IPS DF 6.9 (cell line): Measurements from ENCODE around the gene MTHFR.

Source experiments
- DNase-seq: peaks from one replicate; pipeline ENCODE4 v3.0.0-alpha.2; 2013; ENCODE audit warnings: low read depth, low spot score
- H3K27ac ChIP-seq: one replicate; pipeline ENCODE4 v1.5.1; 2013; ENCODE audit warnings: low read length, control low read depth
- H3K27me3 ChIP-seq: 2 replicates; pipeline ENCODE4 v1.6.1; 2013; ENCODE audit warnings: mild to moderate bottlenecking, low read length; ENCODE audit not compliant: control insufficient read depth, insufficient read depth
- H3K36me3 ChIP-seq: 2 replicates; pipeline ENCODE4 v1.6.1; 2013; ENCODE audit warnings: low read length; ENCODE audit not compliant: control insufficient read depth, insufficient read depth
- H3K4me1 ChIP-seq: 2 replicates; pipeline ENCODE4 v1.6.1; 2013; ENCODE audit warnings: low read length; ENCODE audit not compliant: control insufficient read depth, insufficient read depth
- H3K4me3 ChIP-seq: 2 replicates; pipeline ENCODE4 v1.5.1; 2013; ENCODE audit warnings: mild to moderate bottlenecking, low read length
- H3K9me3 ChIP-seq: 2 replicates; pipeline ENCODE4 v1.6.1; 2013; ENCODE audit warnings: low read length, inconsistent platforms; ENCODE audit not compliant: control insufficient read depth, insufficient read depth
- WGBS: extraction: QIAGEN DNeasy Blood & Tissue Kit; methylation state at CpG from one replicate; pipeline ENCODE4 v1.1.7; 2013; ENCODE audit warnings: mixed read lengths, missing lambda C conversion rate; ENCODE audit not compliant: insufficient read length, insufficient coverage; 5-methylcytosine and 5-hydroxymethylcytosine counted together

The MTHFR gene

DNA sequence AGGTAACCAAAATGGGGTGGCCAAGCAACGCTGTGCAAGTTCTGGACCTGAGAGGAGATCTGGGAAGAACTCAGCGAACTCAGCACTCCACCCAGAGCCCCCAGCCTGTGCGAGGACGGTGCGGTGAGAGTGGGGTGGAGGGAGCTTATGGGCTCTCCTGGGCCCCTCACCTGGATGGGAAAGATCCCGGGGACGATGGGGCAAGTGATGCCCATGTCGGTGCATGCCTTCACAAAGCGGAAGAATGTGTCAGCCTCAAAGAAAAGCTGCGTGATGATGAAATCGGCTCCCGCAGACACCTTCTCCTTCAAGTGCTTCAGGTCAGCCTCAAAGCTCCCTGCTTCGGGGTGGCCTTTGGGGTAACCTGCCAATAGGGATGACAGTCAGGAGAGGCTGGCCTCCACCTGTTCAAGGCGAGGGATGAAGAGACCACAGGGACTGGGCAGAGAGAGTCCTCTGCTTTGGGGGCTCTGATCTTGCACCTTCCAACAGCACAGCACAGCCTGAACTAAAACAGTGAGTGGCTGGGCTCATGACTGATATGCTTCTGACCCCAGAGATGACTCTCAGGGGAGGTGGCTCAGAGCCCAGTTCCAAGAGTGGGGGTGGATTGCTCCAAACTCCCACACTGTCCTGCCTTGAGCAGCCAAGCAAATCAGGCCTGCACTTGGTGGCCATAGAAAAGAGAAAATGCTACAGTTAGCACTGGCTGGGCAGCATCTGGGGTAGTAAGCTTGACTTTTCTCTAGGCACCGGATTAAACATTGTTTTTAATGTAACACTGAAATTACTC is 9.5 kb downstream of the MTHFR start:
- H3K27ac ChIP-seq, result no peak overlapping the region
- DNase-seq, result no peak
- H3K27me3 ChIP-seq, result no peaks in the 10 kb centered on the region
- no peak overlapping the region for H3K4me3 ChIP-seq
- no peaks in the 10 kb centered on the region for H3K4me1 ChIP-seq
- WGBS, result no CpG with 5 or more reads among the region's 15 CpGs
- no peaks in the 10 kb centered on the region for H3K9me3 ChIP-seq
- peaks cover 30% of the 10 kb centered on the region for H3K36me3 ChIP-seq

DNA sequence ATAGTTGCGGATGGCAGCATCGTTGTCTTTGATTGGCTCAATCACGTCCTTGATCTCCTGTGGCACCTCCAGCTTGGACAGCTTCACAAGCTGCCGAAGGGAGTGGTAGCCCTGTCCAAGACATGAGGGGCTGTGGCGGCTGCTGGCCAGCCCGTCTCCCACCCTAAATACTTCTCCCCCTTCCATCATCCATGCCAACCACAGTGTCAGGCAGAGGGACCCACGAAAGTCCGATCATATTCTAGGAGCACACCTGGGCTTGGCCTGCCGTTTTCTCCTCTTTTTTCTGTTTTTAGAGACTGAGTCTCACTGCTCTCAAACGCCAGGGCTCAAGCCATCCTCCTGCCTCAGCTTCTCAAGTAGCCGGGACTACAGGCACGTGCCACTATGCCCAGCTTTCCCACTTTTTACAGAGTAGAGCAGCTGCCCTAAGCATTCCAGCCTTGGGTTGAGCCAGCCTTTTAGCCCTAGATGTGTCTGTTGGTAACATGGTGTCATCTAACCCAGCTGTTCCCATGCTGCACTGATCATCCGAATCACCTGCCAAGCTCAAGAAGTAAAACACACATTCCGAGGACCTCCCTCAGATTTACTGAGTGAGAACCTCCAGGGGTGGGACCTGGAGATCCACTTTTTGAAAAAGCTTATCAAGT is 10.4 kb downstream of the MTHFR start:
- Histone ChIP-seq H3K27me3 (no peaks in the 10 kb centered on the region), H3K27ac (no peak overlapping the region), H3K4me1 (no peaks in the 10 kb centered on the region), H3K9me3 (no peaks in the 10 kb centered on the region), H3K36me3 (peaks cover 33% of the 10 kb centered on the region), H3K4me3 (no peak overlapping the region)
- WGBS, result no CpG with 5 or more reads among the region's 14 CpGs
- no peak for DNase-seq

DNA sequence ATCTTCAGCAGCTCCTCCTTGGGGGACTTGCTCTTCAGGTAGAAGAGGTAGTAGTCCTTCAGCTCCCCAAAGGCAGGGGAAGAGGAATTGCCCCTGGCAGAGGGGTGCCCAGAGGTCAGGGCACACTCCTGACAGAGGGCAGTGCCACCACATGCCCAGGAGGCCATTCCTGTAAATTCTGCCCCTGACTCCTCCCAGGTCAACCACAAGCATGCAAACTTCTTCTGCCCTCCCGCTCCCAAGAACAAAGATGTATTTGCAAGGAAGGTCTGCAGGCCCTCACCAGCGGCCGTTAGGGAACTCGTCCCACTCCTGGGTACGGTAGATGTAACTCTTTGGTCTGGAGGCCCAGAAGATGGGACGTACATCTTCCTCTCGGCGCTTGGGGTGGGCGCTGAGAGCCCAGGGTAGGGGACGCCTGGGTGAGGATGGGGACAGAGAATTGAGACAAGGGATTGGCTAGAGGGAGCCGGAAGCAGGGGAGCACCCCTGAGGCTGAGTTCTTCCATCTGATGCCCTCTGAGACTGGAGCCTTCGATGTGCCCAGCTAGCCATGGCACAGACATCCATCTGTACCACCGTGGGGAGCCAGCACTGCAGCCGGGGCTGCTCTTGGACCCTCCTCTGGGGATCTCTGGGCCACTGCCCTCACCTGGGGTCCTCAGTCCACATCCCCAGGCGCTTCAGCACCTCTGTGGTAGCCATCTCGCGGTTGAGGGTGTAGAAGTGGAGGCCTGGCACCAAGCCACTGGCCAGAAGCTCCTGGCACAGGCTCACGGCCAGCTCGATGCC is 11.1 kb downstream of the MTHFR start:
- no peak for DNase-seq
- no CpG with 5 or more reads among the region's 19 CpGs for WGBS
- Histone ChIP-seq H3K36me3 (peaks cover 34% of the 10 kb centered on the region), H3K9me3 (no peaks in the 10 kb centered on the region), H3K27ac (no peak overlapping the region), H3K27me3 (no peaks in the 10 kb centered on the region), H3K4me3 (no peak overlapping the region), H3K4me1 (no peaks in the 10 kb centered on the region)

DNA sequence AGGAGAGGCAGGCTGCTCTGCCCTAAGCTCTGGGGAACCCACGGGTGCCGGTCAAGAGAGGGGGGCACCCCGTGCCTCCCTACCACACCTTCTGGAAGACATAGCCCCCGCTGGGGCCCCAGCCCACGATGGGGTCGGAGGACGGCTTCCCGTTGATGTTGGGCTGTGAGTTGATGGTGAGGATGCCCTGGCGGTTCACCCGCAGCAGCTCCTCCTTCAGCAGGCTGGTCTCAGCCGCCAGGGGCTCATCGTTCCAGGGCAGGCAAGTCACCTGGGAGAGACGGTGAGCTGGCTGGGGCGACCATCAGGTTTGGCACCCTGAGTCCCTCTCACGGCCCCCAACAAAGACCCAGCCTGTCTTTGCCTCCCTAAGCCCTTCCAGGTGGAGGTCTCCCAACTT is 11.9 kb downstream of the MTHFR start:
- Histone ChIP-seq H3K4me1 (no peaks in the 10 kb centered on the region), H3K27me3 (no peaks in the 10 kb centered on the region), H3K36me3 (peaks cover 30% of the 10 kb centered on the region), H3K27ac (no peak overlapping the region), H3K4me3 (no peak overlapping the region), H3K9me3 (no peaks in the 10 kb centered on the region)
- DNase-seq, result no peak
- no CpG with 5 or more reads among the region's 15 CpGs for WGBS

DNA sequence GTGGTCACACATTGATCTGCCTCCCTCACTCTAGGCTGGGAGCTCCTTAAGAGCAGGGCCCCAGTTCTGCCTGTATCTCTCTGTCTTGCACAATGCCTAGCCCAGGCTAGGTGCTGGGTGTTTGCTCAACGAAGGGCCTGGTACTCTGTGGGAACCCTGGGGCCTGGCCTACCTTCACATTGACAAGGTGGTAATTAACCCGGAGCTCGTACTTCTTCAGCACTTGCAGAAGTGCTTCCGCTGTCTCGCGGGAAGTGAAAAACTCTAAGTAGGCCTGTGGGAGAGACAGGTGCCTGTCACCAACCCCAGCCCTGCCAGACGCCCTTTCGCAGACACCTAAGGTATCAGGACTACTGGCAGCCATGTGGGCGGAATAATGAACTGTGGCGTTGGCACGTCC is 13.7 kb downstream of the MTHFR start:
- Histone ChIP-seq H3K4me3 (no peak overlapping the region), H3K9me3 (no peaks in the 10 kb centered on the region), H3K27ac (no peak overlapping the region), H3K27me3 (no peaks in the 10 kb centered on the region), H3K4me1 (peaks cover 10% of the 10 kb centered on the region), H3K36me3 (peaks cover 30% of the 10 kb centered on the region)
- DNase-seq, result no peak
- no CpG with 5 or more reads among the region's 11 CpGs for WGBS

DNA sequence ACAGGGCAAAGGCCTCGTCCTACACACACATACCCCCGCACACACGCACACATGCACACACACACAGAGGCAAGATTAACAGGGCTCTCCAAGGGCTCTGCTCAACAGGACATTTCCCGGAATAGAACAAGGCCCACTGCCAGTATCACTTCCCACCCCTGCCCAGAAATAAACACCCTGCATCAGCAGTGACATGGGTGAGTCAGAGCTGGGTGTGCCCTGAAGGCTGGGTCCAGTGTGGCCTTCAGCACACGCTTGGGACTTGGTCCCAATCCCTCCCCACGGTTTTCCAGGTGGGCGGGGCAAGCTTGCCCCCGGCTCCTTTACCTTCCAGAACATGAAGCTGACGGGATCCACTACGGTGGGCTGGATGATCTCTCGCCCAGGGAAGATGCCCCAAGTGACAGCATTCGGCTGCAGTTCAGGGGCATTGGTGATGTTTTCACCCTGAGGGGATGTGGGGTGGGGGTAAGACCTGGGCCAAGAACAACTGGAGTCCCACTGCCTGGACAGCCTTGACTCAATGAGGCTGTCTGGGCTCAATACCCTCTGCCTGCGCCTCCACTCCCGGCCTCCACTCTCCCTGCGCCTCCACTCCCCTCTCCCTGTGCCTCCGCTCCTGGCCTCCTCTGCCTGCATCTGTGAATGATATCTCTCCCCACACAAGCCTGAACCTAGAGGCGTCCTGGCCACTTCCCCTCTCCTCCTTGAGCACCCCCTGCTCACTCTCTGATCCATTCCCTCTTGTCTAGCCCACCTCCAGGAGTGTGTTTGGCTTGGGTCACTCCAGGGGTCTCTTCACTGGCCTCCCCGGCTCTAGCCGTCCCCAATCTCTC is 14.7 kb downstream of the MTHFR start:
- H3K4me3 ChIP-seq, result no peak overlapping the region
- WGBS, result no CpG with 5 or more reads among the region's 19 CpGs
- no peak for DNase-seq

DNA sequence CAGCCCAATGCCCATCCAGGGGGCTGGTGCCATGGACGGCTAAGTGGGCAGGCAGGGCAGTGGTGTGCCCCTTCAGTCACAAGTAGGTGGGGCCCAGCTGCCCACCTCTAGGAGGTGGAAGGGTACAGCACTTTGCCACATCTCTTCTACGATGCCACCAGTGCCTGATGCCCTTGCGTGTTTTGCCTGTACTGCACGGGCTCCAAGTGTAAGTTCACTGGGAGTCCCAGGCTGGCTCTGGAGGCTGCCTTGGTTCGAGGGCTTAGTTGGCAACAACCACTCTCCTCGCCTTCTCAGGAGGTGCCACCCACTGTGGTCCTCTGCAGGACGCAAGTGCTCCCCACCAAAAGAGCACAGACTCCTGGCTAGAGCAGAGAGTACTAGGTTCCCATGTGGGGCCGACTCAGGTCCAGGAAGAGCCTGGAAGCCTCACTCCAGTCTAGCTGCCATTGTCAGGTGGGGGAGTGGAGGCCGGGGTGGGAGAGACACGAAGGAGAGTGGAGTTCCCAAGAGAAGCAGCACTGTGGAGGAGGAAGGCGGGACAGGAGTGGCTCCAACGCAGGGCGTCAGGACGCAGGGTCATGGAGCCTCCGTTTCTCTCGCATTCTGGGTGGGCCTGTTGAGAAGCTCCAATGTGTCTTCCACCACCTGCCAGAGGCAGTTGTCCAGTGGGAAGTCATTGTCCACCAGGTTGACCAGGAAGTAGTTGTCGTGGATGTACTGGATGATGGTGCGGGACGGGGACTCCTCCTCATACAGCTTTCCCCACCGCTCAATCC is 15.5 kb downstream of the MTHFR start:
- Histone ChIP-seq H3K27ac (no peak overlapping the region), H3K9me3 (no peaks in the 10 kb centered on the region), H3K36me3 (peaks cover 27% of the 10 kb centered on the region), H3K27me3 (no peaks in the 10 kb centered on the region), H3K4me1 (peaks cover 10% of the 10 kb centered on the region), H3K4me3 (no peak overlapping the region)
- WGBS, result no CpG with 5 or more reads among the region's 20 CpGs
- no peak for DNase-seq

More for the DNA sequence above, 14.7 kb downstream of the MTHFR start:
- no peak overlapping the region for H3K27ac ChIP-seq
- H3K4me1 ChIP-seq, result peaks cover 10% of the 10 kb centered on the region
- H3K27me3 ChIP-seq, result no peaks in the 10 kb centered on the region
- H3K9me3 ChIP-seq, result no peaks in the 10 kb centered on the region
- peaks cover 30% of the 10 kb centered on the region for H3K36me3 ChIP-seq

DNA sequence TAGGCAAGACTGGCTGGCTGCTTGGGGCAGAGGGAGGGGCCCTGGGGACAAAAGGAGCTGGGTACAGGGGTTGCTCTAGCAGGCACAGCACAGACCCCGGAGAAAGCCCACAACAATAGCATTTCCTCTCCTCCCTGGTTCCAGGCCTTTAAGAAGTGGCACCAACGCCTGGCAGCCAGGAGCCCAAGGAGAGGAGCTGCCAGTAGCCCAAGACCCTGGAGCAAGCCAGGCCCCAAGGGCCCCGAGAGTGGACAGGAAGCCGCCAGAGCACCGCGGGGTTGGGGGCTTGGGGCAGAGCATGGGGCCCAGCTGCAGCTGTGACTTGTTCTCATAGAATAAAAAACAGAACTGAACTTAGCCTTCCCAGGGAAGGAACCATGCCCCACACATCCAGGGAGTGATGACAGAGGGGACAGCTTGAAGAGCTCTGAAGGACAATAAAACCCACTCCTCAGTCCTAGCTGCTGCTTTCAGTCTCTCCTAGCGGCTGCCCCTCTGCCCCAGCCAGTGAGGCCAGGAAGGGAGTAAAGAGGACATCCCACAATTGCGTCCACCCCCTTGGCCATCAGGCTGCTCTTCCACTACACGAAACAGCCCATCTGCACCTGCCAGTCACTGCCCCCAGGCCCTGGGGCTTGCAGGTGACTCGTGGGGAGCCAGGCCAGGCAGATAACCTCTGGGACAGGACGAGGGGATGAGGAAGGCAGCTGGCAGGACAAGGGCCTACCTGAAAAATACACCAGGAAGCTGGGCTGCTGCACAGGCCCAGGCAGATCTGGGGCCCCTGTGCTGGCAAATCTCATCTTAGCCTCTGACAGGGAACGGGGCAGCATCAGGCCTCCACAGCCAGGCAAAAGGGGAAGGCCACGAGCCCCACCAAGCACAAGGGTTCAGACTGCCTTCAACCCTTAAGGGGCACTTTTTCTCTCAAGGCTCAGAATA is 16.4 kb downstream of the MTHFR start:
- WGBS, result no CpG with 5 or more reads among the region's 13 CpGs
- Histone ChIP-seq H3K27me3 (no peaks in the 10 kb centered on the region), H3K27ac (no peak overlapping the region), H3K36me3 (peaks cover 21% of the 10 kb centered on the region), H3K4me1 (peaks cover 14% of the 10 kb centered on the region), H3K4me3 (no peak overlapping the region), H3K9me3 (no peaks in the 10 kb centered on the region)
- DNase-seq, result no peak

DNA sequence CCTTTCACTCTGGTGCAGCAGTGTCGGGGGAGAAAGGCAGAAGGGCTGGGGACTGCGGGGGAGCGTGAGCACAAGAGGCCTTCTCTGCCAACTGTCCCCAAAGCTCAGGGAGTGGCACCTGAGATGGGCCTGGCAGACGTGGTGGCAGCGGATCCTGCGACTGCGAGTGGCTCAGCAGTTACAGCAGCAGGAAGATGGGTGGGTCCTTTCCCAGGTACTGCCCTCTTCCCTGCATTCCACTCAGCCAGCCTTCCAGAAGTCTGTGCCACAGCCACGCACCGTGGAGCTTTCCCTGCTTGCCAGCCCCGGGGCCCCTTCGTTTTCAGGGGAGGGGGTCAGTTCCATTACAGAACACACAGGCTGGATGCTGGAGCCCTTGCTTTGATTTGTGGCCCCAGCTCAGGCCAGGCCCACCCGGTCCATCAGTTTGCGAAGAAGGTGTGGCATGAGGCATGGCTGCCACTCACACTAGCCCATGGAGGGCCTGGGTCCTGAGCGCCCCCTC is 17.2 kb downstream of the MTHFR start:
- Histone ChIP-seq H3K27me3 (no peaks in the 10 kb centered on the region), H3K4me3 (no peak overlapping the region), H3K9me3 (no peaks in the 10 kb centered on the region), H3K36me3 (peaks cover 16% of the 10 kb centered on the region), H3K4me1 (peaks cover 14% of the 10 kb centered on the region), H3K27ac (no peak overlapping the region)
- WGBS, result no CpG with 5 or more reads among the region's 14 CpGs
- DNase-seq, result no peak
